Superior temporal gyrus (tissue), 1 donor: Measurements from ENCODE around the gene FRMD8.

ENCODE experiments used
- DNase-seq: peaks from one replicate; pipeline ENCODE4 v3.0.0-alpha.2; 2016; ENCODE audit errors: extremely low spot score

The FRMD8 gene

GRCh38 chr11:65425105-65425970 lies 38.9 kb downstream of the FRMD8 start:
- no peak for DNase-seq

DNA sequence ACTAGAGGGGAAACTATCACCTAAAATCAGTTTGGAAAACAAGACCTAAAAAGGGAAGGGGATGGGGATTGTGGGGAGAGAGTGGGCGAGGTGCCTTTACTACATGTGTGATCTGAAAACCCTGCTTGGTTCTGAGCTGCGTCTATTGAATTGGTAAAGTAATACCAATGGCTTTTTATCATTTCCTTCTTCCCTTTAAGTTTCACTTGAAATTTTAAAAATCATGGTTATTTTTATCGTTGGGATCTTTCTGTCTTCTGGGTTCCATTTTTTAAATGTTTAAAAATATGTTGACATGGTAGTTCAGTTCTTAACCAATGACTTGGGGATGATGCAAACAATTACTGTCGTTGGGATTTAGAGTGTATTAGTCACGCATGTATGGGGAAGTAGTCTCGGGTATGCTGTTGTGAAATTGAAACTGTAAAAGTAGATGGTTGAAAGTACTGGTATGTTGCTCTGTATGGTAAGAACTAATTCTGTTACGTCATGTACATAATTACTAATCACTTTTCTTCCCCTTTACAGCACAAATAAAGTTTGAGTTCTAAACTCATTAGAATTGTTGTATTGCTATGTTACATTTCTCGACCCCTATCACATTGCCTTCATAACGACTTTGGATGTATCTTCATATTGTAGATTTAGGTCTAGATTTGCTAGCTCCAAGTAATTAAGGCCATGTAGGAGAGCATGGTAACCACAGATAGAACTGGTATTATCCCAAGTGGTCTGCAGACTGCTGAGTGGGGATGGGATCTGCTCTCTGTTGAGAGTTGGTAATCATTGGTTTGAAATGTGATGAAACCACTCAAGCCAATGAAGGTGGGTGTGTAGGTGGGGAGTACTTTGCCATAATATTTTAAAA lies 39.8 kb downstream of the FRMD8 start:
- peak; percentile 71 for DNase-seq

GRCh38 chr11:65426839-65427690 lies 40.6 kb downstream of the FRMD8 start:
- peak; percentile 70 for DNase-seq

DNA sequence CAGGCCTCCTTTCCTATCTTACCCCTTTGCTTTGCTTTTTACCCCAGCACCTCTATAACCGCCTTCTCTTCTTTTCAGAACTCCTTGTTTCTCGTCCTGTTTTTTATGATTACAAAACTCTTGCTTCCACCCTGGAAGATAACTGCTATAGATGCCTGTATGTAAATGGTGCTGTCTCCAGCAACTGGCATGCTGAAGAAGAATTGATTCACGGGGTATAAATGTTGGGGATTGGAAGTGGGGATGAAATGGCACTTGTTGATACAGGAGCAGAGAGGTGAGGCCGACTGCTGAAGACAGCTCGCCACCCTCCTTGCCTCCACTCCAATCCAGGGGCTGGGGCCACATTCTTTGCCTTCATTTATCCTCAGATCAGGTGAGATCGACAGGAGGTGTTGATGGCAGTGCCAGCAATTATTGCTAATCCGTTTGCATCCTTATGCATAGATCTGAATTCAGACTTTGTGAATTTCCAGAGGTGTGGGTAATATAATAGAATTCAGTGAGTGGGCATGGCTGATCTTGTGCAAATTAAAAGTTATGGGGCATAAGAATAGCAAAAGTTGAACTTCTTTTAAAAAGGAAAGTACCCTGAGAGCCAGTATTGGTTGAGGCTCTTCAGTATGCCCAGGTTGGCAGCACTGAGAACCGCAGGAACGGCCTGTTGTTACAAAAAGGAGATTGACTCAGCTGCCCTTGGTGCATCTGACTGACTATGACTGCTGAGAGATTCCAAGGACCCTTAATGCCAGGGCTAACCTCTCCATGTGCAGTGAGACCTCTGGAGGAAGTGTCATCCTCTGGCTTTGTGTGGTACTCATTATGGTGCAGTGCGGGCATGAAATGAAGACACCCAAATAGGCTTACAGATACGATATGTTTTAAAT lies 41.5 kb downstream of the FRMD8 start:
- DNase-seq = peak; percentile 52

DNA sequence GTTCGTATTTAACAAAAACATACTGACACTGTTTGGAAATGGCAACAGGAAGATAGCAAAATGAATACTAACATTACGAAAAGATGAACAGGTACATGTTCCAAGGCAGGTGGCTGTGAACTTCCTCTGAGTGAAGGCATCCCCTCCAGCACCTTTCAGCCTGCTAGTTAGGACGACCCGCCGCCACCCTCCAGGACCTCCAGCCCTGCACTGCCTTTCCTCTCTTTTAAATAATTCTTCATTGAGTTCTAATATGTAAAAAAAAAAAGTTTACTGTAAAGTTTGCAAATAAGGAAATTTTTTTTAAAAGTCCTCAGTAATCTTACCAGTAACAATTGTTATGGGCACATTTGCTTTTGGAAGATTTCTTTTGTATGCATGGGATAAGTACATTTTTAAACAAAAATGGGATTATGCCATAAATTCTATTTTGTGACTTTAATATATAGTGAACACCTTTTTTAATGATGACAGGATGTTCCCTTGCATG lies 42.2 kb downstream of the FRMD8 start:
- no peak for DNase-seq

GRCh38 chr11:65429068-65429681 lies 42.7 kb downstream of the FRMD8 start:
- peak; percentile 68 for DNase-seq

- DNase-seq = peak; percentile 44
Observed at GRCh38 chr11:65429724-65430405, 43.4 kb downstream of the FRMD8 start.

DNA sequence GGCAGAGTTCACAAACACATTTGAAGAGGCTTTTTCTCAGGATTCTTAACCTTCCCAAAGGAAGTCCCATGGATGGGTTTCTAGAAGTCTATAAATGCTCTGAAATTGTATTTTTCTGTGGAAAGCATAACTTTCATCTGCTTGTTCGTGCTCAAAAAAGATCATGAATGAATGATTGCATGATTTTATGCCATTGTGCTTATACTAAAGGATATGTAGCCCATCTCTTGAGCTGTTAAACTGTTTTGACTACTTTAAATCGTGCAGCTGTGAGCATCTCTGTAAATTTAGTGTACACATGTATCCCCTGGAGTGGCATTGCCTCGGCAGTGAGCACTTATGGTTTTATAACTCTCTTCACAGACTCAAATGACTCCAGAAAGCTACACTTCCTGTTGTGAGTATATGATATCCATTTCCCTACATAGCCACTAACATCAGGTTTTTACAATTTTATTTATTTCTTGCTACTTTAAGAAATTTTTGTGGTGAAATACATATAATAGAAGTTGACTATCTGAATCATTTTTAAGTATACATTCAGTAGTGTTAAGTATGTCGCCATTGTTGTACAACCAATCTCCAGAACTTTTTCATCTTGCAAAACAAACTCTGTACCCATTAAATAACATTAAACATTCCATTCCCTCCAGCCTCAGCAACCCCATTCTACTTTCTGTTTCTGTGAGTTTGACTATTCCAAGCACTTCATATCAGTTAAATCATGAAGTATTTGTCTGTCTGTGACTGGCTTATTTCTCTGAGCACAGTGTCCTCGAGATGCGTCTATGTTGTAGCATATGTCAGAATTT lies 44.2 kb downstream of the FRMD8 start:
- DNase-seq = peak; percentile 53

DNA sequence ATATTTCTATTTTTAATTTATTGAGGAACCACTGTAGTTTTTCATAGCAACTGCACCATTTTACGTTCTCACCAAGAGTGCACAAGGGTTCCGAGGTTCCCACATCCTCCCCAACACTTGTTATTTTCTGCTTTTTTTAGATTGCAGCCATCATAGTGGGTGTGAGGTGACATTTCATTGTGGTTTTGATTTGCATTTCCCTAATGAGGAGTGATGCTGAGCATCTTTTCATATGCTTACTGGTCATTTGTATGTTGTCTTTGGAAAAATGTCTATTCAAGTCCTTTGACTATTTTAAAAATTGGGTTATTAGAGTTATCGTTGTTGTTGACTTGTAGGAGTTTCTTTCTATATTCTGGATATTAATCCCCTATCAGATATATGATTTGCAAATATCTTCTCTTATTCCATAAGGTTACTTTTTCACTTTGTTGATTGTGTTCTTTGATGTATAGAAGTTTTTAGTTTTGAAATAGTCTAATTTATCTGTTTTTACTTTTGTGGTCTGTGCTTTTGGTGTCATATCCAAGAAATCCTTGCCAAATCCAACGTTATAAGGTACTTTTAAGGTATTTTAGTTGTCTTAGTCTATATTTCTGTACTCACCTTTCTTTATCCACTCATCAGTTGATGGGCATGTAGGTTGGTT lies 45.1 kb downstream of the FRMD8 start:
- DNase-seq = peak; percentile 22

- no peak for DNase-seq
Observed at GRCh38 chr11:65432100-65432650, 45.7 kb downstream of the FRMD8 start.

GRCh38 chr11:65432686-65433582 lies 46.5 kb downstream of the FRMD8 start:
- peak; percentile 64 for DNase-seq

GRCh38 chr11:65433657-65434056 lies 47.2 kb downstream of the FRMD8 start:
- DNase-seq = no peak

- DNase-seq = no peak
Observed at GRCh38 chr11:65434057-65434666, 47.7 kb downstream of the FRMD8 start.

DNA sequence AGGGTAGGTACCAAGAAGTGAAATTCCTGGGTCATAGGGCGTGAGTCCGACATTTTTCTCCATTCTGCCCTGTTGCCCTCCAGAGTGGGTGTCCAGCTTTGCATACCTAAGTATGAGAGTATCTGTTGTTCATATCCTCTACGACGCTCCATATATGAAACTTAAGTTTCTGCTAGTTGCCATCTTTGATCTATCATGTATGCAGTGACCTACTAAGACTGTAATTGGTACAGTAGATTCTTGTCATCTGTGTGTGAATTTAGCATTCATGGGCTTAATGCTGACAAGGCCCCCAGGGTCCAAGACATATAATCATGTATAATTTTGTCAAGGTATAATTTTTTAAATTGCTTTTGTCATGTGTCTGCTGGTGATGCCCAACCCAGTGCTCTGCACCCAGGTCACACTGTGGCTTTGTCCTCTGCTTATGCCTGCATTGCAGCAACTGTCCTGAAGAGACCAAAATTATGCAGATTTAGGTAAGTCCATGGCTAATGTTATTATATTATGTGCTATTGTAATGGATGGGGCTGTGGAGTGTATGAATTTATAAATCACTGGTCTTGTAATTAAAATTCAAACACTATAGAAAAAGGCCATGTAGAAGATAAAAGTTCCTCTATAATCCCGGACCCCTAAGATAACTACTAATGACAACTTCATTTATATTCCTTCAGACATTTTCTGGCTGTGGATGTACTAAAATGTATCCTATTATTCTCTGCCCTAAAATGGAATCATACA lies 48.4 kb downstream of the FRMD8 start:
- no peak for DNase-seq

- no peak for DNase-seq
Observed at GRCh38 chr11:65435411-65435931, 49.0 kb downstream of the FRMD8 start.
